GDM1 (cell line): ENCODE data around the gene WDR86.

Experiments
- DNase-seq: peaks from one replicate; lab custom pipeline; 2025; lab: John Stamatoyannopoulos, UW

The WDR86 gene

DNA sequence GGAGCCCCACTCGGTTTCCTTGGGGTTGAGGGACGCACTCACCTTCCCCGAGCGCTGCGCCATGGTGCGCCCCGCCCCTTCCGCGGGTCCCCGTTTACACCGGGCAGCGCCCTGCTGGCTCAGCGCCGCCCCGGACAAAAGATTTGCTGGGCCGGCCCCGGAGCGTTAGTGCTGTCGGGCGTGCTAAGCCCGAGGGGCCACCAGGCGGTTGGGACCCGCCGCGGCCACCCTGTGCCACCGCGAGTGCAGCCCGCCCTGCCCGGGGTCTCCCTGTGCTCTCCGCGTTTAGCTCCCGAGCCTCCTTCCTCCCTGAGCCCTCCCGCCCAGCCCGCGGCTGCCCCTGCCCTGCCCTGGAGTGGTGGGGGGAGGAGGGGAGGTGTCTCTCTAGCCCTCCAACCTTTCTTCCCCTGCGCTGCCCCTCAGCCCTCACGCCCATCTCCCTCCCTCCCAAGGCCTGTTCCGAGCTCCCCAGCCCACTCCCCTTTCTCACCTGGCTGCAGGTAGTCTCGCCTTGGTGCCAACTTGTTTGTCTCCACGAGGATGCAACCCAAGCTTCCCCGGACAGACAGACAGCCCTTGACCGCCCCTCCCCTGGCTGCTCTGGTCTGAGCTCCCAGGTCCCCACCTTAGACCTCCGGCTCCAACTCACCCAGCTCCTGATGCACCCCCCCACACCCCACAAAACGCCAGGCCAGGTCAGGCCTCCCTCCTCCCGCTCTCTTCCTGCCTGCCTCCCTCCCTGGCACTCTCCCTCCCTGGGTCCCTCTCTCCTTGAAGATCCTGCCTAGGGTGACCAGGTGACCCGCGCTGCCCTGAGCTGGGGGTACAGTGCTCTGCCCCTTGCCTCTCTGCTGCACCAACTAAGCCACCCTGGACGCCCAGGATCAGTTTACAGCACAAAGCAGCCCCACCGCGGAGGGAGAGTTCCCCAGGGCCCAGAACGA lies 30.3 kb upstream of the WDR86 start, which contains the start of gene CRYGN:
TSS of gene CRYGN (minus strand) at position 287 of the 944 bp plus-strand sequence. CDS start at position 63, 224 bp downstream.
- no peak for DNase-seq

DNA sequence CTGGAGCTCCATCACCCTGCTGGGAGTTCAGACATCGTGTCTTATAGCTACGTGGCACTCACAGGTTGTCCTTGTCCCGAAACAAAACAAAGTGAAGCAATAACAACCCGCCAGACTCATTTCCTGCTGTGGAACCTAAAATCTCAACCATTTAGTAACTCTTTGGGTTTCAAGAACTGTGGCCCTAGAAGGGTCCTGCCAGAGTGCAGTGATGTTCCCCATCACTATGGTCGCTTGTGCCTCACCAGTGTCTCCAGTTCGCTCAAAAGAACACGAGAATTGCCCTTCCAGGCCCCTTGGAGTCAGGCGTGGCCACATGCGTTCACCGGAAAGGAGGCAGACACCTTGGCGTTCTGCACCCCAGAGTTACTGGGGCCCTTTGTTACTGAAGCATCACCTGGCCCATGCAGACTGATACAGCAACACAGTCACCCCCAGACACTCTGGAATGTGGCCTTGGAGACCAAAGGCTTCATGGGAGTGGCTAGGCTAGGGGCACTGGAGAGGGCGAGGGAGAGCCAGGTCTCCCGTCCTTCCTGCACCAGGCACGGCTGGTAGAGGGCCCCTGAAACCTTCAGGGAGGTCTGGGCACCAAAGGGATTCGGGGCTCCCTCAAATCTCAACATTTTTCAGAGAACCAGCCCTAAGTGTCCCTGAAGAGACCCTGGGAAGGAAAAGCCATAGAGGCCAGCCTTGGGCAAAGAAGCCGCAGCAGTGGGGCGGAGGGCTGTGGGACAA lies 29.2 kb upstream of the WDR86 start:
- no peak for DNase-seq

DNA sequence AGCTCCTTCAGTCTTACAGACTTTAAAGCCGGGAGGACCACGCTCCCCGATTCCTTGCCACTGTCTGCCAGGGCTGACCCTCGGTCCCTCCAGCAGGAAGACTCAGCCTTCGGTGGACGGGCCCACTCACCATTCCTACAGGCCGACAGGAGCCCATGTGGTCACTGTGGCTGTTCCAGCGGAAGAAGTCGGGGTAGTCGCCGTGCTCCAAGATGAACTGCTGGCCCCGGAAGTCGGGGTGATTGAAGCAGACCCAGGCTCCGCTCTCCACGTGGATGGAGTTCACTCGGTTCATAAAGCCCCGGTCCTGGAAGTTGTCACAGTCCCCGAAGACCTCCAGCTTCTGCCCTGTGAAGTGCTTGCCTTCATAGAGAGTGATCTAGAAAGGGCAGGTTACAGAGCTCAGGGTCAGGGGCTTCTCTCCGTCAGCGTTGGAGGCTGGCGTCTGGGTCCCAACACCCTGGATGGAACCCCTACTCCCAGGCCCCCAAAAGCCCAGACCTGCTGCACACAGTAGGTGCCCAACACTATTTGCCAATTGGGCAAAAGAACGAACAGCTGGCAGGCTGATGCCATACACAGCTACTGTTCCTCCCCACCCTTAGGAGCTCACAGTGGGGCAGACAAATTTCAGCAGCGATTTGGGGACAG lies 28.2 kb upstream of the WDR86 start:
- no peak for DNase-seq

DNA sequence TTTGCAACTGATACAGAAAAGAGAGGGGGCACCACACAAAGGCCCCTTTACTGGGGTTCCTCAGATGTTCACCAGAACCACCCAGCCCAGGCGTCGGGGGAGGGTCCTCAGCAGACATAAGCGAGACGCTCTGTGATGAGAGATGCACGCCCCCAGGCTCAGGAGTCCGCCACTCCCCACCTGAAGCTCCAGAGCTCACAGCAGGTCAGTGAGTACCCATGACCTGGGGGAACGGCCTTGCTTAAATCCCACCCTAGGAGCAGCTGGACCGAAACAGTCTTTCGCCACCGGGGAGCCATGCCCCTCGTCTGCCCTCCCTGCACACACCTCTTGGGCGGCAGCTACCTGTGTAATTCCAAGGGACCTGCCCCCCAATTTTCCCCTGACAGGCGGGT lies 27.3 kb upstream of the WDR86 start:
- no peak for DNase-seq

DNA sequence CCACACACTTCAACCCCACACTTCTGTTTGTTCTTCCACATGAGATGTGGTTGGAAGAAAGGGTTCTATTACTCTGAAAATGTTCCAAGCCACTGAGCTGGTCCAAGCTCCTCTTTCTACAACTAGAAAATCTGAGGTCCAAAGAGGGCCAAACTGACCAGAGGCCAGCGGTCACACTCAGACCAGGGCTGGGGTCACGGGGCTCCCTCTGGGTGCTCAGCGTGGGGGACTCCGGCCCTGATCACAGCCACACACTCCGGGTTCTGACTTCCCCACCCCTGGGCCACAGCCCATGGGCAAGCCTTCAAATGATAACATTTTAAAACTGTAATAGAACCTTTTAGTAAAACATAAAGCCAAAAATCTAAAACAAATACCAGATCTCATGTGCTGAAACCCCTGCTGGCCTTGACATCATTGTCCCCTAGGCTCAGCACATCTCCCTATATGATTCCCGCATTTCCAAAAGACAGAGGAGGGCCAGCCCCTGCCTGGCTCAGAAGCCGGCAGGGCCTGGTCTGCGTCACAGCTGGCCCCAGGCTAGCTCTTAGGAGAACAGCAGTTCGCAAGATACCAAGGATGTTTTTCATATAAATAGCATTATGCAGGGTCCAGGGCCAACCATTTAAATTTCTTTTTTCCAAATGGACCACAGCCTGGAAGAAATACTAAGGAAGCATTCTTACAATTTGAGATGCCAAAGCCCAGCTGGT lies 26.8 kb upstream of the WDR86 start:
- no peak for DNase-seq

DNA sequence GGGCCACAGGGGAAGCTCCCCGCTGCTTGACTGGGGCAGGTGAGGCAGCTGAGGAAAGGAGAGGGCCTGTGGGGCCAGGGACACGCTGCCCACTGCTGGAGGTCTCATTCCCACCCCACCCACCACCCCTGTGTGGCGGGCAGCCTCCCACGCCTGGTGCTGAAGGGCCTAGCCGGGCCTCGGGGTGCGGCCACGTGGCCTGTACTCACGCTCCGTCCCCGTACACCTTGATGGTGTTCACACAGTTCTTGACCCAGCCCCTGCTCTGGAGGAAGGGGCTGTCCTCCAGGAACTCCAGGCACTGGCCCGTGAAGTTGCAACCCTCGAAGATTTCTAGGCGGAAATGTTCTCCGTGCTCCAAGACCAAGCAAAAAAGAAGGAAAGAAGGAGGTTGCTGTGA lies 26.1 kb upstream of the WDR86 start:
- DNase-seq = no peak

DNA sequence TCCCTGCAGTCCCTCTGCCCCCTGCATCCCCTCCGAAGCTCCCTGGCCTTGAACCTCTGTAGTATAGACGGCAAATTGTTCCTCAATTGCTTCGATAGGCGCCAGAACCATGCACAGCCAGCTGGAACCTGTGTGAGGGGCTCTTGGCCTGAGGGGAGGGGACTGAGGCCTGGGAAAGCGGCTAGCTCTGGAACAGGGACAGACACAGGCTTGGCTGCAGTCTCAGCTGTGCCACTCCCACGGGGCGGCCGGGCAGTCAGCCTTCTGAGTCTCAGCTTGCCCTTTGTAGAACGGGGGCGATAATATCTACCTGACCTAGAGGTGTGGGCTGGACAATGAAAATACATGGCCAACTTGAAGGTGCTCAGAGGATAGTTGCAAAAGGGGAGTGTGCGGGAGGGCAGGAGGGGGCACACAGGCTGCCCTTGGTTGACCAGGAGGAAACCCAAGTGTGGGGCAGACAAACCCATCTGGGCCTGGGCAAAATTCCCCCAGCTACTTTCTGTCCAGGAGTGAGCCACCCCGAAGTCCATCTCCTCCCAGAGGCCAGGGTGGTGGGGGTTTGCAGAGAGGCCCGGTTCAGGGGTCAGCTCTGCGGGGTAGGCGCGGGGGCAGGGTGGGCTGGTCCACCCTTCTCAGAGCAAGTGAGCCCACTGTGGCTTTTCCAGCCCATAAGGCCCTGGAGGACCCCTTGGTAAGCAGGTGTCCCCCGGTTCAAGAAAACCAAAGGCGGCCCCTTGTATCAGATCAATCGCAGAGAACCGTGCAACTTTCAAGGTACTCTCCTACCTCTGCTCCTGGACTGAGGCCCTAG lies 25.5 kb upstream of the WDR86 start:
- no peak for DNase-seq

DNA sequence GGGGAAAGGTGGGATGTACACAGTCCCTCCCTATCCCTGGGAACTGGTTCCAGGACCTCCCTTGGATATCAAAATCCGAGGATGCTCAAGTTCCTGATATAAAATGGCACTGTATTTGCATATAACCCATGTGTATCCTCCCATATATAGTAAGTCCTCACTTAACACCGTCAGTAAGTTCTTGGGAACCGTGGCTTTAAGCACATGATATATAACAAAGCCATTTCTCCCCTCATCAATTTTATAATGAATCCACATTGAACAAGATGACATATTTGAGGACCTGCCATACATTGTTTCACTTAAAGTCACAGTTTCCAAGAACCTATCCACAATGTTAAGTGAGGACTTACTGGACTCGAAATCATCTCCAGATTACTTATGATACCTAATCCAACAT lies 24.7 kb upstream of the WDR86 start:
- DNase-seq = no peak

DNA sequence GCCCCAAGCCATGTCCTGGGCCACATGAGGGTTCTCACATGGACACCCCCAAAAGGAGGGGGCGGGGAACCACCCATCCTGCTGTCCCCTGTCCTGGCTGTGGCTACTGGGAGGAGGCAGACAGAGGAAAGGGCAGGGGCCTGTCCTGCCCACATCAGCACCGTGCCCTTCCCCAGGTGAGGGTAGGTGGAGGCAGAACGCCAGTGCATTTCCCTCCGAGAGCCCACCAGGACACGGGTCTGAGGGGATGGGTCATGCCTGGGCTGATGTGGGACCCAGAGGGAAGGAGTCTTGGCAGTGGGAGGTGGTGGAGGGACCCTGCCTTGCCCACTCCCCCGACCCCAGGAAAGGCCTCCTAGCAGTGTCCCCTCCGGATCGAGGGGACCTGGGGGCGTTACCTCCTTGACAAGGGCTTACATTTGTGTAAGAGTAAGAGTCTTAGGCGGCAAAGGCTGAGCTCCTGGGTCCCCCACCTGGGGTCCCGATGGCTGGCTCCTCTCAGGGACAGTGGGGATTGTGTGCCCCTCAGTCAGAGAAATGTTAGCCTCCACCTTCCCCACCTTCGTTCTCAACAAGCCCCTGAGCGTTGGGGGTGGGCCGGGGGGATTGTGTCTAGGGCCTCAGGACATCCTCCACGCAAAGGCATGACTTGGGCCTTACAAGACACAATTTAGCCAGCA lies 24.0 kb upstream of the WDR86 start:
- no peak for DNase-seq

DNA sequence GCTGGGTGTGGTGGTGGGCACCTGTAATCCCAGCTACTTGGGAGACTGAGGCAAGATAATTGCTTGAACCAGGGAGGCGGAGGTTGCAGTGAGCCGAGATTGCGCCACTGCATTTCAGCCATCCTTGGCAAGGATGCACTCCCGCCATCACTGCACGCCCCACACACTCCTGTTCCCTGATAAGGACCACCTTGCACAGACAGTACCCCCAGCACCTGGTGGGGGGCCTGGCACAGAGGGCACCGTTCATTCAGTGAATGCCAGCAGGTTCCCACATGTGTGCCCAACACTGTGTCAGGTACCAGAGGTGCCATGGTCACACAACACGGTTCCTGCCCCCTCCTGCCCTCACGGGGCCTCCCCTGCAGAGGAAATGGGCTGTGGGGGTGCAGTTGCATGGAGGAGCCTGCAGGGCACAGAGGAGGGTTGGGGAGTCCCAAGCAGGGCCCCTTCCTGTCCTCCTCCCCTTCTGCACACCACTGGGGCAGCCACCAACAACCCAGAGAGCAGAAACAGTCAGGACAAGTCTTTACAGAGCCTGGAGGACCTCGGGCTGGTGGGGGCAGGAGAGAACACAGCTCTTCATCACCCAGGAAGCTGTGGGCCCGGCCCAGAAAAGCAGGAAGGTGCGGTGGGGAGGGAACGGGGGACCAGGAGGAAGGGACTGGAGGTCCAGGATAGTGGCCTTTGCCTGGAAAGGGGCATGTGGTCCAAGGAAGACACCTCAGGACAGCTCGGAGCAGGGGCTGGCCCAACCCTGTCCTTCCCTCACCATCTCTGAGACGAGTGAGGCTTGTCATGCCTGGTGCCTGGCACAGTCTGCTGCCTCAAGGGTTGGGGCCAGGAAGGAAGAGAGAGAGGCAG lies 23.1 kb upstream of the WDR86 start:
- DNase-seq = peak; percentile 5

DNA sequence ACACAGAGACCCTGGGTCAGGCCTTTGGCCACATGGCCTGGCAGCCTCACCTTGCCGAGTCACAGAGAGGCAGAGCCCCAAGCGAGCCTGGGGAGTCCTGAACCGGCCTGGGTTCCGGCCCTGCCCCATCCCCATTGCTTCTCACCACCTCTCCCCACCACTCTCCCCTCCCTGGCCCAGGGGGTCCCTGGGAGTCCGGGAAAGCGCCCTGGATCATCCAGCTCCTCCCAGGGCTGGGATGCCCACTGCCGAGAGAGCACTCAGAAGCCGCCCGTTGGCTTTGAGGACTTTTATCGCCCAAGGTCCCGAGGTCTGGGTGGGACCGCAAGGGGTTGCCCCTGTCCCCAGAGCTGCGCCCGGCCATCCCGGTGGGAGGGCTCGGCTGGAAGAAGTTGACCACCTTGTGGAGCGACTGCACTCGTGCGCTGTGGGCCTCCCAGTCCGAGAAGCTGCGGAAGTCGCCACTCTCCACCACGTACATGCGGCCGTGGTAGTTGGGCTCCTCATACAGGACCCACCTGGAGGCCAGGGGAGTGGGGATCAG lies 22.0 kb upstream of the WDR86 start:
- no peak for DNase-seq

DNA sequence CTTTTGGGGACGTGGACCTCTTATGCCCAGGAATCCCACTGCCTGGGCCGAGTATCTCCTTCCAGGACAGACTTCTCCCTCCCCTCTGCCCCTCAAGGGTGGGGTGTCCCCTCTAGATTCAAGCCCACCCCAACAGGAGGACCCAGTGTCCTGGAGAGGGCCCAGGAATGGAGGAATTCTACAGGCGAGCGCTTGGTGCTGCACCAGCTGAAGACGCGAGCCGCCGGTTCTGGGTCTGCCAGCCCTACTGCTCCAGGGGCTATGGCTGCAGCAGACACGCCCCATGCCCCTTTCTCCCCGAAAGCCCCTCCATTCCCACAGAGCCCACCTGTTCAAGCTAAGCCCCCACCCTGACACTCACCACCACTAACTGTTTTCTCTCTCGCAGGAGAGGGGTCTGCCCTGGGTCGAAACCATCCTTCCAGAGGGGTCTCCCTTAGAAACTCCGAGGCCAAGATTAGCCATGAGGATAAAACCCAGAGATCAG lies 21.5 kb upstream of the WDR86 start:
- DNase-seq = no peak

DNA sequence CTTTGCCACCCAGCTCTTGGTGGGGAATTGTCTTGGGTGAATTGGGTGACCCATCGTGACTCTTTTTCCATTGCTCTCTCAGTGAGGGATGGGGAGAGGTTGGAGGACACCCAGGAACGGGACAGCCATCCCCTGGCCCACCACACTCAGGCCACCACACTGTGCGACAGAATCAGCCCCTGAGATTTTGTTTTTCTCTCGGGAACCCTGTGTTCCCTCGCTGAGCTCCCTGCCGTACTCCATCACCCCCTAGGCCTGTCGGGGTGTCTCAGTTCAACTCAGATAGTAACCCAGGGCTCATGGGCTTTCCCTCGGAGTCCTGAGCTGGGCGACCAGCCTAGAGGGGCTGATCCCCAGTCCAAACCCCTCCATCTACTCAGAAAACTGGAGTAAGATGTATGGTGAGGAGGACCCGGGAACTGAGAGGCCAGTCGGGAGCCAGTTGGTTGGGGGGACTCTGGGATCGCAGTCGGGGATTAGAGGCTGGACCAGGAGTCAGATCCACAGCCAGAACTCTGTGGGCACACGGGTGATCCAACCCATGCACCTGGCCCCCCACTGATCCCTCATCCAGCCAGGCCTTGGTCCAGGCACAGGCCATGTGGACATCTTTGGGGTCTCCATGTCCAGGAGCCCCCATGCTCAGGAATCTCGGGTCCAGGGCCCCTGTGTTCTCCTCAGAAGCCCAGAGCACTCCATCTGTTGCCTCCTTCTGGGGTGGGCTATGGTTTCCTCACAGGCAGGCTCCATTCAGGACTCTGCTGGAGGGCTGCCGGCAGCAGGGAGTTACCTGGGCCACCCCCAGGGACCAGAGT lies 20.8 kb upstream of the WDR86 start:
- DNase-seq = no peak

DNA sequence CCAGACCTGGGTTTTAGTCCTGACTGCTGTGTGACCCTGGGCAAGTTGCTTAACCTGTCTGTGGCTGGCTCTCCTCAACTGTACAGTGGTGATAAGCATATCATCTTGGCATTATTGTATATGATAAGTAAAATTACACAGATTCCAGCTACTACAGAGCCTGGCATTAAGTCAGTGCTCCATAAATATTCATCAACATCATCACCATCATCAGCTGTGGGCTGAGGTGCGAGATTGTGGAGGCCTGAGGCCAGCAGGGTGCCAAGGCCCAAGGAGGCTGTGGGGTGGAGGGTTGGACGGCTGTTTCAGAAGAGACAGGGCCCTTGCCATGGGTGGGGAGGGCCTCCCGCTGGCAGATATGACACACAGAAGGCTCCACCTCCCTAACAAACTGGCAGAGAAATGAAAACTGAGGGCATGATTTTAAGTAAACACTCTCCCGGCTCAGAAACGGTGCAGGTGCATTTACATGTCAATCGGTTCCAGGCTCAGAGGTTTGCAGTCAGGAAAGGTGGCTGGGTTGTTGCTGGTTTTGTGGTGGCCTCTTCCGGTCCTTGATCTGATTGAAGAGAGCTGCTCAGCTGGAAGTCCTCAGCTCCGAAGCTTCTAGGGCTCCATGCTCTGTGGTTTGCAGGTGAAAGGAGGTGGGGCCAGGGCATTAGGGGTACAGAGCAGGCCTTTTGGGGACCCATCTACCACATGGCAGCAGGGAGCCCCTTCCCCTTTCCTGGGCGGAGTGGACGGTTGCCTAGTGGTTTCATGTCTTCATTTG lies 19.9 kb upstream of the WDR86 start:
- no peak for DNase-seq

DNA sequence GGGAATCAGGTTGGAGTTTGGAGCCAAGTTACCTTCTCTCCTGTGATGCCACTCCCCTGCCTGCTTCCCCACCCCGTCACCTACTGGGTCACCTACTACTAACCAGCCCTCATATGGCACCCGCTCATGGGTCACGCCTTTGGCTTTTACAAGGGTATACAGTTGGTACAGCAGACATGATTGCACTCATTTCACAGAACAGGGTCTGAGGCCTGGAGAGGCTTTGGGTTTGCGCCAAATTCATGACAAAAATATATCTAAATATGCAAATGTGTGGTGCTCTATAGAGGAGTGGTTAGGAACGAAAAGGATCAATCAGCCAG lies 19.4 kb upstream of the WDR86 start:
- no peak for DNase-seq

DNA sequence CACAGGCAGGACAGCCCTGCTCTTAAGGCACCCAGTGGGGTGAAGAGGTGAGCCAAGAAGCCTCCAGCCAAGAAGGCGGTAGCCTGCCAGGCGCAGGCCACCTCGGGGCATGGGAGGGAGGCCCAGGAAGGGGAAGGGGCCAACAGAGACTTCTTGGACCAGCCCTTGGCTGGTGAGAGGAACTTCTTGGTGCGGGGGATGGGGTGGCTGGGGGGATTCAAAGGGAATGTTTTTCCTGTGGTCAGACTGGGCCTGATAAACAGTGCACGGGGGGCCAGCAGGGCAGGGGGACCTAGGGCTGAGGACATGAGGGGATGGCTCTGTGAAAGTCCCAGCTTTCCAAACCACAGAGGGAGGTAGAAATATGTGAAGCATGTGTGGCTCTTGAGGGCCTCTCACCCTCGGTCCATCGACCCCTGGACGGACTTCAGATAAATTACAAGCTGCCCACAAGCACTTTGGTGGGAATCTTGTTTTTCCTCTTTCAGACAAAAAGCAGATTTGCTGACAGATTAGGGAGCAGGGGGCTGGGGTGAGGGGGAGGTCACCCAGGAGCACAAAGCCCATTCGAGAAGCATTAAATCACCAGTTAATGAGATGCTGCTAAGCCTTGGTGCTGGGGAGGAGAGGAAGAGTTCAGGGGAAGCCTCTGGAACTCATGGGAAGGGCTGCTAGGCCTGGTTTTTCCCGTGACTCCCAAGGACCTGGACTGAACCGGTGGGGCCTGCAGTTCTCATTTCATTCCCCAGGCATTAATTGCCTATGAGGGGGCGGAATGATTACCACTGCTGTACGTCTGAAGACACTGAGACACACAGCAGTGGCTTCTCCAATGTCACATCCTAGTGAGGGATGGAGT lies 18.8 kb upstream of the WDR86 start:
- DNase-seq = no peak
